Stimulated activated CD4-positive, alpha-beta T cell treated with anti-CD3 and anti-CD28 coated beads, Interleukin-15, amount 100 ng/mL, for 24 hours (primary cell): ENCODE data around the gene EMID1.

Source experiments
- DNase-seq: peaks from one replicate; pipeline ENCODE4 v3.0.0-alpha.2; 2020

The EMID1 gene

DNA sequence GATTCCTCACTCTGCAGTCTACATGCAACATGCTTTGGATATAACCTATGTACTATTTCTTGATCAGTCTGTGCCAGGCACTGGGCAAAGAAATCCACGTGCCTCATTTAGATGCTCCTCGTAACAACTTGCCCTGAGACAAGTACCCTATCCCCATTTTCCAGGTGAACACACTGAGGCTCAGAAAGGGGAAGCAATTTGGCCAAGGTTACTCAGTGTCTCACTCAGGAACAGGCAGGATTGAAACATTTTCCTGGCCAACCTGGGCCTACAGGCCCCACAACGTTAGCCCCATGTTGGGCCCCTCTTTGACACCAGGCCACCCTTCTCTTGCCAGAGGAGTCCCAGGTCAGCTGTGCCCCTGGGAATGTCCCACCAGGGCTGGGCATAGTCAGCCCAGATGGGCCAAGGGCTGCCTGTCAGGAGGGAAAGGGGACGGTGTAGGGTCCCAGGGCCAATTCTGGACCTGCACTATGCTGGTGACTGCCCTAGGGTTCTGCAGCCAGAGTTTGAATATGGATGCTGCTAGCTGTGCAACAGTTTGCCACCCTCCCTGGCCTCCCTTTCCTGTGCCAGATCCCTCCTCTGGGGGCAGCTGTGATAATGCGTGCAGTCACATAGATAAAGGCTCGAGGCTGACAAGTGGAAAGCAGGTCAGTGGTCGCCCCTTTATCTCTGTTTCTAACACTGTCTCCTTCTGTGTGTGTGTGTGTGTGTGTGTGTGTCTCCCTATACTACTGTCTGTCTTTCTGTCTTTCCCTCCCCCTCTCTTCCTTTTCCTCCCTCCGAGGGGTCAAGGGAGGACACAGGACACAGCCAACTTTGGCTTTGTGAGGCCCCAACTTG lies 10.4 kb upstream of the EMID1 start:
- DNase-seq, result no peak

DNA sequence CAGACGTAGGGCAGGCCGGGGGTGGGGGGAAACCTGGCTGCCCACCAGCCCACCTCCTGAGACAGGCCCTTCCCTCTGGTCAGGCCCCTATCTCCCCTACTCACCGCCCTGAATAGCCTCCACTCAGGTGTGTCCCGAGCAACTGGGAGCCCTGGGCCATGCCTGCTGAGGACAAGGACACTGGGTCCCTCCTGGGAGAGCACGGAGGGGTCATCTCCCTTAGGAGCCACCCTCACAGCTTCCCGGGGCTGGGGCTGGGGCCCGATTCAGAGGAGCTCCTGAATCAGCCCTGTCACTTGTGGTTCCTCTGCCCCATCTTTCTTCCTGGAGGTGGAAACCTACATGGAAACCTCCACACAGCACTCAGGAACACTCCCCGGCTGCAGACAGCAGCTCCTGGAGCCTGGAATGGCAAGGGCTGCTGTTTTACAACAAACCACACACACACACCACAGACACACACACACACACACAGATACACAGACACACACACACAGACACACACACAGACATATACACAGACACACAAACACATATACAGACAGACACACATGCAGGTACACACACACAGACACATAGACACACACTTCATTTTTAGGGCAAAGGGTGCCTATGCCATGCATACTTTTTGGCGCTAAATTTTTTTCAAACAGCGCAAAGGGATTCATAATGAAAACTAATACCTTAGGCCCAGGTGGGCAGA lies 9.6 kb upstream of the EMID1 start:
- no peak for DNase-seq

DNA sequence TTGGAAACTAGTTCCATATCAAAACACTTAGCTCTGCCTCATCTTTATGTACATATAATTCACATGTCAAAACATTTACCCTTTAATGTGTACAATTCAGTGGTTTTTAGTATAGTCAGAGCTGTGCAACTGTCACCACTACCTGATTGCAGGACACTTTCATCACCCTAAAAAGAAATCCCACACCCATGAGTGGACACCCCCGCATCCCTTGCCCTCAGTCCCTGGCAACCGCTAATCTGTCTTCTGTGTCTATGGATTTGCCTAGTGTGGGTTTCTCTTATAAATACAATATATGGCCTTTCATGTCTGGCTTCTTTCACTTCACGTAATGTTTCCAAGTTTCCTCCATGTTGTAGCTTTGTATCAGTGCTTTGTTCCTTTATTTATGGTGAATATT lies 8.6 kb upstream of the EMID1 start:
- no peak for DNase-seq

DNA sequence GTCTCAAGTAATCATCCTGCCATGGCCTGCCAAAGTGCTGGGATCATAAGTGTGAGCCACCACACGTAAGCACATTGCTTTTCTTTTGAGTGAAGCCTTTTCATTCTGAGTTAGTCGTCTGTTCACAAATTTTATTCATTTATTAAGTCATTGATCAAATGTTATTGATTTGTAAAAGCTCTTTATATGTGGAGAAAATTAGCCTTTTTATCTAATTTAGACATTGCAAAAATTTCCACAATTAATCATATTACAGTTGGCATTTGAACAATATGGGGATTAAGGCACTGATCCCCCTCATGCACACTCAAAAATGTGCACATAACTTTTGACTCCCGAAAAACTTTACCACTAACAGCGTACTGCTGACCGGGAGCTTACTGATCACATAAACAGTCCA lies 7.5 kb upstream of the EMID1 start:
- DNase-seq, result no peak

DNA sequence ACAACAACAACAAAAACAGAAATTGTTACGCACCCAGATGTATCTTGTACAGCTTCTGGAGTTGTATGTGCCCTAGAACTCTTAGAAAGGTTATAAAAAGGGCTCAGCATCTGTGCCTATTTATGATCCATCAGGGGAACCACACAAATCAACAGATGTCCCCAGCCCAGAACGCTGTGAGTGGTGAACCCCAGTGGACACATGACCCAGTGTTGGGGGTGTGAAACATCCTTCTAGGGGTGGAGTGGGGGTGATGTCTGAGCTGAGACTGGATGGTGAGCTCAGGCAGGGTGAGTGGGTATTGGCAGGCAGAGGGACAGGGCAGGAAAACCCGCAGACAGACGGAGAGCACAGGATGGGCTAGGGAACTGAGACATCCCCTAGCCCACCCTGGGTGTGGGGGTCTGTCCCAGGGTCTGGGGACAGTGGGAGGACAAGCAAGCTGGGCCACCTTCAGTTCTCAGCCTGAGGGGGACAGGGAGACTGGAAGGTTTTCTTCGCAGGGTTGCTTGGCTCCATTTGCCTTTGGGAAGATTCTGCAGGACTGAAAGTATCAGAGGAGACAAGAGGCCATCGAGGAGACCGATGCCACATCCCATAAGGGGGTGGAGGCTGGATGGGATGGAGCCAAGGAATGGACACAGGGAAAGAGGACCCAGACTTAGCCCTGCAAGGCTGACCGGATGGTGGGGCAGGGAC lies 5.8 kb upstream of the EMID1 start:
- no peak for DNase-seq

GRCh38 chr22:29200901-29201300 lies 4.8 kb upstream of the EMID1 start:
- no peak for DNase-seq

DNA sequence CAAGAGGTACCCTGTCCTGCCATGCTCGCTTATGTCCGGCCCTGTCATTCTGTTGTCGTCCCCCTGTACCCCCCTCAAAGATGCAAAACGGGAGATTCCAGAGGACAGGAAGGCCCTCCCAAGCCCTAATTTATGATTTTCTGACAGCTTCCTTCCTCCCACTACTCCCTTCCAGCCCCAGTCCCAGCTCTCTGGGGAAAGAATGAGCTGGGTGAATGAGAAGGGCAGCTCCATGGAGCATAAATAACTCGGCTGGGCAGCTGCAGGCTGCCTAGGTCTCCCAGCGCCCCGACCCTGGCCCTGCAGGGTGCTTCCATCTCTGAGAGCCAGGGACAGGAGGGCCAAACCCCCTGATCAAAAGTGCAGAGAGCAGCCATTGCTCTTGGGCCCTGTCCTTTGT lies 3.9 kb upstream of the EMID1 start:
- no peak for DNase-seq

- DNase-seq, result peak; percentile 82
Observed at GRCh38 chr22:29202212-29203192, 3.2 kb upstream of the EMID1 start.

DNA sequence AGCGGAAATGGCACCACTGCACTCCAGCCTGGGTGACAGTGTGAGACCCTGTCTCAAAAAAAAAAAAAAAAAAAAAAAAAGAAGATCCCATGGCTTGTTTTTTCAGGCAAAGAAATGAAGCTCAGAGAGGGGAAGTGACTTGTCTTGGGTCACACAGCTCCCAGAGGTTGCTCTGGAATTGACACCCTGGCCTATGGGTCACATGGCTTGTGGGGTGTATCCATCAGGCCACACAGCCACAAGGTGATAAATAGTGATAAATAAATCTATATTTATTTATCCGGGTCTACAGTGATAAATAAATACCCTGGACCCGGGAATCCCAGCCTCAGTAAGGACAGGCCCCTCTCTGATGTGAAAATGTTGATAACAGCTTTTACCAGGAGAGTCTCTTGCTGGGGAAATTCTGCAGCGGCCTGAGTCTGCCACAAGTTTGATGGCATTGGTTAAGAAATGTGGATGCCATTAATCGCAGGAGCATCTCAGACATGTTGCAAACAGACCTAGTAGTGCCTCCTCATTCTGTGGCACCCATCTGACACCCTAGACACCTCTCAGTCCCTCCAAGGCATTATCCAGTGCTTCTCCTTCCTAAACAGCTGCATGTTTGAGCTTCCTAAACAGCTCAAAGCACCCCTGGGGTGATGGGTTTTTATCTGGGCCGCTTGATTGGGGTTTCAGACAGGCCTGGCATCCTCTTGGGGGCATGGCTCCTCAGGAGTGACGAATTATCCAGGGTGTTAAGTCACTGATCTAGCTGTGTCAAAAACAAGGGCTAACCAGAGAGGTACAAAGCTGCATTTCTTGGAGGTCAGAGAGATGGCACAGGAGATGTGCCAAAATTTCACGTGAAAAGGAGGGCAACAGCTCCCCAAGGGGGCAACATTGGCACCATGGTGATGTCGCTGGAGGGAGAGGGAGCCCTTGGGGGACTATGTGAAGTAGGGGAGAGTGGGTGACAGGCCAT lies 1.9 kb upstream of the EMID1 start:
- DNase-seq, result no peak

- DNase-seq, result no peak
Observed at GRCh38 chr22:29204455-29205183, 1.1 kb upstream of the EMID1 start.

GRCh38 chr22:29205252-29205593 lies 473 bp upstream of the EMID1 start:
- no peak for DNase-seq

- no peak for DNase-seq
Observed at GRCh38 chr22:29206372-29207242, 911 bp downstream of the EMID1 start.

- DNase-seq, result no peak
Observed at GRCh38 chr22:29207243-29207550, 1.5 kb downstream of the EMID1 start.

DNA sequence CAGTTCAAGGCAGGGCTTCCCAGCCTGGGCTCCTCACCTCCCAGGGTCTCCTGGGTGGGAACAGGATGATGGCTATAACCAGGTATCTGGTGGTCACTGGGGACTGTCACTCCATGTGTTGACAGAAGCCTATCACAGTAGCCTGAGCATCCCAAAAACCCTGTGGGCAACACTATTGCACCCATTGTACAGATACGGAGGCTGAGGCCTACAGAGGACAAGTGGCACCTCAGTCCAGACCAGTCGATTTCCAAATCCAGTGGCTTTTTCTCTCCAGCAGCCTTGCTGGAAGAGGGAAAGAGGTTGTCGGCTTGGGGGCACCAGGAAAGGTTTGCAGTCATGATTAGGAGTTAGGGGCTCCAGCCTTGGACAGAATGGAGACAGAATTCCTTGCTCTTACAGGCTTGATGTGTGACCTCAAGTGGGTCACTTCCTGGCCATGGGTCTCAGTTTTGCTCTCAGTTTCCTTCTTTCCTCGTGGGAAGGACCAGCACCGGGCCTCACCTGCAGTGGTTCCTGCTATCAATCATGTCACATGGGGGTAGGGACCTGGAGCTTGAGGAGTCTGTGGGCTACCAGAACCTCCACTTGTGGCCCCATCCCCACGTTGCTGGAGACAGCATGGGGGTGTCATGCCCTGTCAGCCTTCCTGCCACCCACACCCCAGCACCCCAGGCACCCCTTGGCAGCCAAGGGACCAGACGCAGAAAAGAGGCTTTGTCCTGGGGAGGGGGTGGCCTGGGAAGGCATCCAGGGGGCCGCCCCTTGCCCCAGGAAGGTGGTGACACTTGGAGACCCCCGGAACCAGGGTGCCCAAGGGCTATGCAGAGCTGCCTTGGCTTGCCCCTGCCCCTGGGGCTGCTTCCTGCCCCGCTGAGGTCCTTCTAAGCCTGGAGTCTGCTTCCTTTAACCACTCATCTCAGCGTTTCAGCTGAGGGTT lies 2.1 kb downstream of the EMID1 start:
- DNase-seq, result no peak

- DNase-seq, result no peak
Observed at GRCh38 chr22:29208502-29208862, 2.8 kb downstream of the EMID1 start.

DNA sequence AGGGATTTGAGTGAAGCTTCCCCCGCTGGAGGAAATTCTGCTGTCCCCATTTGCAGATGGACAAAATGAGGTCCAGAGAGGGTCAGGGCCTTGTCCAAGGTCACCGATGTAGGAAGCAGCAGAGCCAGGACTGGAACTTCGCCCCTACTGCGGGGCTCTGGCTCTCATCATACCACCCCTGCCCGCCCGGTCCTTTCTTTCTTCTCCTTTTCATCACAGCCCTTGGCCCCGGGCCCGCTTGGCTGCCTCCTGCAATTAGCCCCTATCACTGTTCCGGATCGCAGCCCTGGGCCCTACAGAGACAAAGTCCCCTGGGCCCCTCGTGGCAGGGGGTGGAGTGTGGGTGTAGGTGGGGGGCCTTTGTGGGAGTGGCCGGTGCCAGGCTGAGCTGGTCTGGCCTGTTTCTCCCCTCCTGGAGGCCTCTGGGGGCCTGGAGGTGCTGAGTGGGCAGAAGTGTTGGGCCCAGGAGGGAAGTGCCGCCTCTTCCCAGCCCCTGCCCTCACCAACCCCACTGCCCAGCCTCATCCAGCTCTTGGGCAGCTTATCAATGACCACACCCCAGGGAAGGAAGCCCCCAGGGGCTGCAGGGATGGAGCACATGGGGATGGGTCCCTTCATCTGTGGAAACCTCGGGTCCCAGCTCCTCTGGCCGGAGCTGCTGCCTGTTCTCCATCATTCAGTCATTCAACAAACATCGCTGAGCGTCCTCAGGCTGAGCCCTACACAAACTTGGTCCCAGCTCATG lies 3.4 kb downstream of the EMID1 start:
- no peak for DNase-seq

DNA sequence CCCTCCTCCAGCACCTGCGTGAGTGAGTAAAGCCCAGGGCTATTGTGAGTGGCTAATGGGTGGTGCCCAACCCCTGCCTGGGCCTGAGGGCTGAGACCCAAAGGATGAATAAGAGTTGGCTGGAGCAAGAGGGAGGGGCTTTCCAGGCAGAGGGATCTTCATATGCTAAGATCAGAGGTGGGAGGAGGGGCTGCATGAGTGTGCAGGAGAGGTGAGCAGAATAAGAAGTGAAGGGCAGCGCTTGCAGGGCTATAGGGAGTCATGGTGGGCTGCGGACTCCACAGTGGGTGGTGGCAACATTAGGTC lies 3.9 kb downstream of the EMID1 start:
- no peak for DNase-seq

DNA sequence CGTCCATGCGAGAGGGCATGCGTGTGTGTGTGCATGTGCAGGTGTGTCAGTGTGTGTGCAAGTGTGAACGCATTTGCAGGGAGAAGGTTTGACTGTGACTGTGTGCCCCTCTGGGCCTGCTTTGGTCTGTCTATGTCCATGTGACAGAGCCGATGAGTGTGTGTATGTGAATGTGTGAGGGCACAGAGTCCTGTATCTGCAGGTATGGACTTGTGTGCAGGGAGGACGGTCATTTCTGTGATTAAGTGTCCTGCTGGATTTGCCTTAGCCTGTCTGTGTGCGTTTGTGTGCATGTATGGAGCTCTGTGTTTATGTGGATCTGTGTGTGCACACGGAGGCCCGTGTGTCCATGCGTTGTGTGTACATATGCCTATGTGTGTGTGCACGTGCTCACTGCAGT lies 5.4 kb downstream of the EMID1 start:
- no peak for DNase-seq
